ENCODE measurements around the gene CEP112.

- no peak for TF ChIP-seq CTCF (IDR thresholded peaks at IDR 0.05)
- no peak for TF ChIP-seq EZH2 (IDR thresholded peaks at IDR 0.05)
Measured at GRCh38 chr17:66037221-66037620, 154.7 kb downstream of the CEP112 start.

Measured in neural progenitor cell (in vitro differentiated cells).